Measurements from ENCODE around the gene C3.

DNA sequence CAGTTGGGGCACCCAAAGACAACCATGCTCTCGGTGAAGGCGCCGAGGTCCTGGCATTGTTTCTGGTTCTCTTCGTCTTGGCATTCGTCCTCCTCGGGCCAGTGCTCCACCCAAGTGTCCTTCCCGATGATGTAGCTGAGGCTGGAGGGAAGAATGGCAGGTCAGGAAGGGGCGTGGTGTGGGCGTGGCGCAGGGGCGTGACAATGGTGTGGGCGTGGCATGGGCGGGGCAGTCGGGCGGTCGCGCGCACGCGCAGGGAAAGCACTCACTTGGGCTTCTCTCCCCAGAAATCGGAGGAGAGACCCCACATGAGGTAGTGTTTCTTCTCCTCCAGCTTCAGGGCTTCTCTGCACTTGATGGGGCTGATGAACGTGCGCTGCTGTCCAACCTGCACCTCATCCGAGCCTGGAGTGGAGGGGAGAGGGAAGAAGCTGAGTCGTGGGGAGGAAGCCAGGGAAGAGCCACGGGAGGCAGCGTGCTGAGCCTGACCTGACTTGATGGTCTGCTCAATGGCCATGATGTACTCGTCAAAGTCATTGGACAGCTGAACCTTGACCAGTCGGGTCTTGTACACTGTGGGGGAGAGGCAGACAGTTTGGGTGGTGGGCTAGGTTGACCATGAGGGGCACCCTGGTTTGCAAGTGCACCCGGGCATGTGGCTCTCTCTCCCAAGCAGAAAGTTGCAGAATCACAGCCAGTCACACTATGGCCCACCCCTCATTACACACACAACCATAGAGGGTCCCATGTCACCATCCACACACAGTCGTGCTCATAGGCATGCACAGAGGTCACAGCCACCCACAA lies 42.4 kb downstream of the C3 start:
- TF ChIP-seq, protein P1, sequence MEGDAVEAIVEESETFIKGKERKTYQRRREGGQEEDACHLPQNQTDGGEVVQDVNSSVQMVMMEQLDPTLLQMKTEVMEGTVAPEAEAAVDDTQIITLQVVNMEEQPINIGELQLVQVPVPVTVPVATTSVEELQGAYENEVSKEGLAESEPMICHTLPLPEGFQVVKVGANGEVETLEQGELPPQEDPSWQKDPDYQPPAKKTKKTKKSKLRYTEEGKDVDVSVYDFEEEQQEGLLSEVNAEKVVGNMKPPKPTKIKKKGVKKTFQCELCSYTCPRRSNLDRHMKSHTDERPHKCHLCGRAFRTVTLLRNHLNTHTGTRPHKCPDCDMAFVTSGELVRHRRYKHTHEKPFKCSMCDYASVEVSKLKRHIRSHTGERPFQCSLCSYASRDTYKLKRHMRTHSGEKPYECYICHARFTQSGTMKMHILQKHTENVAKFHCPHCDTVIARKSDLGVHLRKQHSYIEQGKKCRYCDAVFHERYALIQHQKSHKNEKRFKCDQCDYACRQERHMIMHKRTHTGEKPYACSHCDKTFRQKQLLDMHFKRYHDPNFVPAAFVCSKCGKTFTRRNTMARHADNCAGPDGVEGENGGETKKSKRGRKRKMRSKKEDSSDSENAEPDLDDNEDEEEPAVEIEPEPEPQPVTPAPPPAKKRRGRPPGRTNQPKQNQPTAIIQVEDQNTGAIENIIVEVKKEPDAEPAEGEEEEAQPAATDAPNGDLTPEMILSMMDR (IDR thresholded peaks at IDR 0.05) = no peak
- no peak for TF ChIP-seq POLR2A (IDR thresholded peaks at IDR 0.05)
